PC-3 (cell line): ENCODE measurements around the gene MAPRE3. TPM values are rescaled to one million over a fixed set of nuclear protein-coding genes. Genes with fewer than 3 reads are reported as not detected.

Source experiments
- ATAC-seq: fragments of 200-7000 bp; cut with Tn5 transposase; 2 replicates; pipeline ENCODE4 v1.9.1; 2020; ENCODE audit warnings: mild to moderate bottlenecking, moderate library complexity
- BruUV-seq: library from RNA; stranded (reverse); fragments of 400-500 nt; replicated peaks from 2 replicates; lab custom pipeline; 2021; lab: Mats Ljungman, UMichigan
- CTCF ChIA-PET: fragments of 300-600 bp; sonication (Branson Sonifier 250); formaldehyde crosslinking; loops from one replicate; lab custom pipeline; 2022; ENCODE audit warnings: antibody characterized with exemption; lab: Charles Lee
- POLR2A ChIA-PET: fragments of 300-600 bp; sonication (Branson Sonifier 250); formaldehyde crosslinking; loops from one replicate; lab custom pipeline; 2022; ENCODE audit warnings: antibody characterized with exemption; ENCODE audit not compliant: unreplicated experiment; lab: Charles Lee
- DNase-seq: peaks from one replicate; pipeline ENCODE4 v3.0.0-alpha.2; 2015
- H2AFZ ChIP-seq: fragments of 300-600 bp; sonication (generic); 2 replicates; pipeline ENCODE4 v1.6.0; 2016; ENCODE audit warnings: antibody characterized with exemption, low read length
- H3F3A ChIP-seq: fragments of 300-600 bp; sonication (generic); one replicate; pipeline ENCODE4 v1.6.0; 2017; ENCODE audit warnings: antibody characterized with exemption, low read length, control low read depth, mild to moderate bottlenecking; ENCODE audit not compliant: unreplicated experiment
- H3K27ac ChIP-seq: fragments of 300-600 bp; sonication (generic); 2 replicates; pipeline ENCODE4 v1.5.1; 2016; ENCODE audit warnings: mild to moderate bottlenecking, low read length
- H3K27me3 ChIP-seq: fragments of 300-600 bp; sonication (generic); 2 replicates; pipeline ENCODE4 v1.6.1; 2016; ENCODE audit warnings: low read length, mixed read lengths
- H3K36me3 ChIP-seq: fragments of 300-600 bp; sonication (generic); 2 replicates; pipeline ENCODE4 v1.6.1; 2016; ENCODE audit warnings: low read depth, mixed run types, low read length, mixed read lengths
- H3K4me1 ChIP-seq: fragments of 300-600 bp; sonication (generic); 2 replicates; pipeline ENCODE4 v1.5.1; 2016; ENCODE audit warnings: low read length; ENCODE audit not compliant: insufficient read depth
- H3K4me2 ChIP-seq: fragments of 300-600 bp; sonication (generic); 2 replicates; pipeline ENCODE4 v1.6.0; 2016; ENCODE audit warnings: low read length
- H3K4me3 ChIP-seq: fragments of 300-600 bp; sonication (generic); 2 replicates; pipeline ENCODE4 v1.5.1; 2016; ENCODE audit warnings: mild to moderate bottlenecking, low read length, mixed read lengths
- H3K79me2 ChIP-seq: fragments of 300-600 bp; sonication (generic); 2 replicates; pipeline ENCODE4 v1.6.1; 2017; ENCODE audit warnings: low read length, mixed read lengths
- H3K9ac ChIP-seq: fragments of 300-600 bp; sonication (generic); 2 replicates; pipeline ENCODE4 v1.6.0; 2016; ENCODE audit warnings: mild to moderate bottlenecking, low read length
- H3K9me2 ChIP-seq: fragments of 300-600 bp; sonication (generic); replicated peaks from 2 replicates; pipeline ENCODE4 v1.6.1; 2016; ENCODE audit warnings: mixed run types, low read length, mixed read lengths
- H3K9me3 ChIP-seq: fragments of 300-600 bp; sonication (generic); 2 replicates; pipeline ENCODE4 v1.6.1; 2016; ENCODE audit warnings: low read length, mixed read lengths
- H4K20me1 ChIP-seq: fragments of 300-600 bp; sonication (generic); 2 replicates; pipeline ENCODE4 v1.6.1; 2016; ENCODE audit warnings: low read length, mixed read lengths
- EZH2 ChIP-seq: fragments of 300-600 bp; sonication (generic); IDR thresholded peaks from one replicate; pipeline ENCODE4 v1.6.1; 2017; ENCODE audit warnings: antibody characterized with exemption, mild to moderate bottlenecking, low read length; ENCODE audit not compliant: unreplicated experiment
- EZH2phosphoT487 ChIP-seq: fragments of 300-600 bp; sonication (generic); IDR thresholded peaks from 2 replicates; pipeline ENCODE4 v1.6.1; 2018; ENCODE audit warnings: mild to moderate bottlenecking, antibody characterized with exemption, low read length, borderline replicate concordance
- intact Hi-C: fragments of 100-400 bp; cut with micrococcal nuclease; formaldehyde crosslinking; loops from 2 replicates; pipeline ENCODE4 v1.9.0; 2023
- total RNA-seq: library from RNA; depleted of rRNA; stranded (reverse); fragments of >200 nt; gene quantifications from 2 replicates; pipeline ENCODE4 v1.2.3, GENCODE V29; 2014
- TF ChIP-seq, protein P1 (sequence below): fragments of 300-600 bp; sonication (generic); conservative IDR thresholded peaks from 2 replicates; pipeline ENCODE4 v1.5.1; 2017; ENCODE audit warnings: antibody characterized with exemption, low read depth, mild to moderate bottlenecking, low read length

Gene MAPRE3
- total RNA-seq, 1 experiment from 2014 or later = 11.9 TPM

DNA sequence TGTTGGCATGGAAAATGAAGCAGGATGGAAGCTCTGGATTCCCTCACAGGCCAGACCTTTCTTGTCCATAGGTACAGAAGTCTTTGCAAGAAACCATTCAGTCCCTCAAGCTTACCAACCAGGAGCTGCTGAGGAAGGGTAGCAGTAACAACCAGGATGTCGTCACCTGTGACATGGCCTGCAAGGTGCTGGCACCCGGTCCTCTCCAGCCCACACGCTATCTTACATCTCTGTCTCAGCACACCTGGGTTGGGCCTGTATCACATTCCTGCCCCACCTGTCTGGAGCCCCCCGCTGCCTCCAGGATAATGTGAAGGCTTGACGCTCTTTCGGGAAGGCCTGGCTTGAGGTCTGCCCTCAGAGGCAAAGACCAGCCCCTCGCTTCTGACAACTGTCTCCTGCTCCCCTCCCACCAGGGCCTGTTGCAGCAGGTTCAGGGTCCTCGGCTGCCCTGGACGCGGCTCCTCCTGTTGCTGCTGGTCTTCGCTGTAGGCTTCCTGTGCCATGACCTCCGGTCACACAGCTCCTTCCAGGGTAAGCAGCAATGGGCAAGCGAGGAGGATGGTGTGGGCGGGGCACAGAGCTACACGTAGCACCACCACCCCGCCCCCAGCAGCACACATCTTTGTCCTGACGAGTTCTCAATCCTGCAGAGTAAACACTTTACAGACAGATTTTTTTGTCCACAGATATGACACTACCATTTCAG lies 68.3 kb downstream of the MAPRE3 start:
- BruUV-seq = no TSS peak
- H3K4me3 ChIP-seq = no peak overlapping the region
- no peaks in the 10 kb centered on the region for H3F3A ChIP-seq
- no peaks in the 10 kb centered on the region for H3K9me3 ChIP-seq
- no peak overlapping the region for H3K4me2 ChIP-seq
- intact Hi-C loops = no loop called here
- H3K36me3 ChIP-seq = peaks cover 62% of the 10 kb centered on the region
- CTCF ChIA-PET = no interaction called here
- H3K79me2 ChIP-seq = peaks cover 17% of the 10 kb centered on the region
- H4K20me1 ChIP-seq = no peaks in the 10 kb centered on the region
- H2AFZ ChIP-seq = no peak overlapping the region
- TF ChIP-seq EZH2phosphoT487 = no peak
- TF ChIP-seq, protein P1, sequence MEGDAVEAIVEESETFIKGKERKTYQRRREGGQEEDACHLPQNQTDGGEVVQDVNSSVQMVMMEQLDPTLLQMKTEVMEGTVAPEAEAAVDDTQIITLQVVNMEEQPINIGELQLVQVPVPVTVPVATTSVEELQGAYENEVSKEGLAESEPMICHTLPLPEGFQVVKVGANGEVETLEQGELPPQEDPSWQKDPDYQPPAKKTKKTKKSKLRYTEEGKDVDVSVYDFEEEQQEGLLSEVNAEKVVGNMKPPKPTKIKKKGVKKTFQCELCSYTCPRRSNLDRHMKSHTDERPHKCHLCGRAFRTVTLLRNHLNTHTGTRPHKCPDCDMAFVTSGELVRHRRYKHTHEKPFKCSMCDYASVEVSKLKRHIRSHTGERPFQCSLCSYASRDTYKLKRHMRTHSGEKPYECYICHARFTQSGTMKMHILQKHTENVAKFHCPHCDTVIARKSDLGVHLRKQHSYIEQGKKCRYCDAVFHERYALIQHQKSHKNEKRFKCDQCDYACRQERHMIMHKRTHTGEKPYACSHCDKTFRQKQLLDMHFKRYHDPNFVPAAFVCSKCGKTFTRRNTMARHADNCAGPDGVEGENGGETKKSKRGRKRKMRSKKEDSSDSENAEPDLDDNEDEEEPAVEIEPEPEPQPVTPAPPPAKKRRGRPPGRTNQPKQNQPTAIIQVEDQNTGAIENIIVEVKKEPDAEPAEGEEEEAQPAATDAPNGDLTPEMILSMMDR = no peak
- no peak for TF ChIP-seq EZH2
- peaks cover 5% of the 10 kb centered on the region for H3K4me1 ChIP-seq
- DNase-seq = no peak
- no peak overlapping the region for H3K27ac ChIP-seq
- no peaks in the 10 kb centered on the region for H3K9me2 ChIP-seq
- no peak overlapping the region for H3K9ac ChIP-seq
- no peaks in the 10 kb centered on the region for H3K27me3 ChIP-seq
- no peak for ATAC-seq
- POLR2A ChIA-PET = no interaction called here

DNA sequence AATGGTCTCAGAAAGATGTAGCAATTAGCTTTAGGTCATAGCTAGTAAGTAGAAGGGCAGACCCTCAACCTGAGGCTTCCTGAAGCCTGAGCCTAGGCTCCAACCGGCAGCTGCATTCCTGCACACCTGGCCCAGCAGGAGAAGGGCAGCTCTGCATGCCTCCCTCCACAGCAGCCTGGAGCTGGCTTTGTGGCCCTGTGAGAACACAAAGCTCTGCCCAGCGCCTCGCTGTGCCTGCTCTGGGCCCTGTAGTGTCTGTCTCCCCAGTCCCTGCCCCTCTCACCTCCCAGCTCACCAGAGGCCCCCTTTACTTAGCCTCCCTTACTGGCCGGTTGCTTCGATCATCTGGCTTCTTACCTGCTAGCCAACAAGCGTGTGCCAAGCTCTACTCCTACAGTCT lies 69.0 kb downstream of the MAPRE3 start:
- Histone ChIP-seq H3K27ac (no peak overlapping the region), H3K9ac (no peak overlapping the region), H3K4me2 (no peak overlapping the region), H3K9me3 (no peaks in the 10 kb centered on the region), H3K79me2 (peaks cover 11% of the 10 kb centered on the region), H2AFZ (no peak overlapping the region), H3K4me3 (no peak overlapping the region), H3K9me2 (no peaks in the 10 kb centered on the region), H3K36me3 (peaks cover 62% of the 10 kb centered on the region), H3K4me1 (no peaks in the 10 kb centered on the region), H4K20me1 (no peaks in the 10 kb centered on the region), H3F3A (no peaks in the 10 kb centered on the region), H3K27me3 (no peaks in the 10 kb centered on the region)
- BruUV-seq = no TSS peak
- POLR2A ChIA-PET = no interaction called here
- intact Hi-C loops = no loop called here
- TF ChIP-seq, protein P1 = no peak
- no peak for TF ChIP-seq EZH2
- TF ChIP-seq EZH2phosphoT487 = no peak
- ATAC-seq (no peak), DNase-seq (no peak)
- CTCF ChIA-PET = no interaction called here

DNA sequence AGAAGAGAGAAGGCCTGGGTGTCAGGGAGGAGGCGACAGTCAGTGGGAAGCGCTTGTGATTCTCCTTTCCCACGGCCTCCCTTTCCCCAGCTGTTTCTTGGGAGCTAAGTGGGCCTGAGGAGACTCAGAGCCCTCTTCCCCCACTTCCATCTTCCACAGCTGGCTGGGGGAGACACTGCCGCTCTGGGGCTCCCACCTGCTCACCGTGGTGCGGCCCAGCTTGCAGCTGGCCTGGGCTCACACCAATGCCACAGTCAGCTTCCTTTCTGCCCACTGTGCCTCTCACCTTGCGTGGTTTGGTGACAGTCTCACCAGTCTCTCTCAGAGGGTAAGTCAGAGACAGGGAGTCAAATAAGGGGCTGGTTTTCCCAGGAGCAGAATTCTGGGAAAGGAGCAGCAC lies 69.4 kb downstream of the MAPRE3 start:
- DNase-seq (no peak), ATAC-seq (no peak)
- POLR2A ChIA-PET = no interaction called here
- Histone ChIP-seq H3K27me3 (no peaks in the 10 kb centered on the region), H3K4me2 (no peak overlapping the region), H3K9me3 (no peaks in the 10 kb centered on the region), H3K27ac (no peak overlapping the region), H3K4me1 (no peaks in the 10 kb centered on the region), H3K9me2 (no peaks in the 10 kb centered on the region), H3F3A (no peaks in the 10 kb centered on the region), H3K79me2 (peaks cover 6% of the 10 kb centered on the region), H3K36me3 (peaks cover 62% of the 10 kb centered on the region), H3K4me3 (no peak overlapping the region), H3K9ac (no peak overlapping the region), H4K20me1 (no peaks in the 10 kb centered on the region), H2AFZ (no peak overlapping the region)
- CTCF ChIA-PET = no interaction called here
- intact Hi-C loops = no loop called here
- BruUV-seq = no TSS peak
- TF ChIP-seq EZH2 (no peak), EZH2phosphoT487 (no peak)
- TF ChIP-seq, protein P1 = no peak
